K562 (cell line): Measurements from ENCODE around the gene KCP. TPM values are rescaled to one million over a fixed set of nuclear protein-coding genes. Genes with fewer than 3 reads are reported as not detected.

Experiments used
- ATF6 ChIP-seq: sonication (generic); formaldehyde crosslinking; IDR thresholded peaks from 2 replicates; pipeline ENCODE4 v1.4.0; 2020; ENCODE audit warnings: mild to moderate bottlenecking, missing genetic modification reagents
- EP400 ChIP-seq: fragments of 450-650 bp; IDR thresholded peaks from 2 replicates; pipeline ENCODE4 v1.6.1; 2017; ENCODE audit warnings: antibody characterized with exemption, mild to moderate bottlenecking, moderate library complexity
- ILF3 ChIP-seq: fragments of 450-650 bp; IDR thresholded peaks from 2 replicates; pipeline ENCODE4 v1.6.1; 2018; ENCODE audit warnings: antibody characterized with exemption, mild to moderate bottlenecking, moderate library complexity, borderline replicate concordance
- NEUROD1 ChIP-seq: fragments of 150-350 bp; IDR thresholded peaks from 2 replicates; pipeline ENCODE4 v1.6.1; 2014; ENCODE audit warnings: borderline replicate concordance, low read length, low read depth; ENCODE audit not compliant: partially characterized antibody
- NR2F6 ChIP-seq: fragments of 450-650 bp; formaldehyde crosslinking; IDR thresholded peaks from 2 replicates; pipeline ENCODE4 v1.4.0; 2020; ENCODE audit warnings: mild to moderate bottlenecking
- POLR2H ChIP-seq: IDR thresholded peaks from 2 replicates; pipeline ENCODE4 v1.6.1; 2016; ENCODE audit warnings: missing genetic modification characterization, low read depth, mild to moderate bottlenecking, control low read depth, missing compliant biosample characterization, moderate library complexity
- SREBF2 ChIP-seq: sonication (generic); formaldehyde crosslinking; IDR thresholded peaks from 2 replicates; pipeline ENCODE4 v1.4.0; 2020; ENCODE audit warnings: mild to moderate bottlenecking, missing genetic modification reagents
- SRSF7 ChIP-seq: fragments of 200-400 bp; formaldehyde crosslinking; optimal IDR thresholded peaks from 2 replicates; pipeline ENCODE3; 2017; ENCODE audit warnings: mild to moderate bottlenecking, low read depth, low read length
- SRSF9 ChIP-seq: fragments of 200-400 bp; formaldehyde crosslinking; IDR thresholded peaks from 2 replicates; pipeline ENCODE4 v1.6.1; 2017; ENCODE audit warnings: low read depth, low read length, borderline replicate concordance
- STAT6 ChIP-seq: sonication (generic); formaldehyde crosslinking; IDR thresholded peaks from 2 replicates; pipeline ENCODE4 v1.8.1; 2023; ENCODE audit warnings: mild to moderate bottlenecking, missing genetic modification reagents
- ZNF584 ChIP-seq: fragments of 200-800 bp; sonication (Bioruptor generic); IDR thresholded peaks from 2 replicates; pipeline ENCODE4 v1.6.1; 2016; ENCODE audit warnings: low read depth, mild to moderate bottlenecking, missing genetic modification characterization, missing compliant biosample characterization
- polyA plus RNA-seq, 8 experiments: library from polyadenylated mRNA; depleted of rRNA in 4 of 8; stranded (reverse) in 5 of 8; unstranded in 3 of 8; fragments of >200 nt; fragmentation: Nextera tagmentation in 2 of 8; fragmentation: Illumina TruSeq in 1 of 8; extraction: Ambion mirVana in 2 of 8; extraction: Trizol in 1 of 8; gene quantifications; 2 replicates each; pipeline versions ENCODE4 v1.2.1 to v1.2.3, GENCODE V29; 2011 to 2014; ENCODE audit warnings: inconsistent platforms in 1 of 8, missing spikeins in 1 of 8
- total RNA-seq, 7 experiments: library from RNA; depleted of rRNA in 6 of 7; stranded (reverse); fragments of >200 nt in 6 of 7; fragmentation: Illumina TruSeq in 2 of 7; extraction: Trizol in 2 of 7; gene quantifications; 2 replicates each; pipeline versions ENCODE4 v1.2.1 to v1.2.3, GENCODE V29; 2011 to 2021; ENCODE audit warnings: low replicate concordance in 1 of 7

Gene KCP
- total and polyA plus RNA-seq, 9 of the 15 experiments (the other 6 are each of a cell fraction or from before 2014, with no cell fraction given), result 0.06 to 0.17 (median 0.12) TPM; not detected in 3

GRCh38 chr7:128862571-128863432, 47.7 kb downstream of the KCP start, which contains the start of gene ATP6V1F (continued):
- TF ChIP-seq ATF6 (CRISPR knock-in tag), result 0 out of 2 replicates have a peak, but pooled peaks have one; percentile 72
- no peak for TF ChIP-seq ILF3
- TF ChIP-seq NR2F6 (CRISPR knock-in tag), result 0 out of 2 replicates have a peak, but pooled peaks have one; percentile 15
- TF ChIP-seq SRSF9, result no peak
- peak; percentile 74; the same call in 1 of the 2 replicates for TF ChIP-seq POLR2H (tag)
- no peak for TF ChIP-seq SRSF7
- TF ChIP-seq ZNF584 (CRISPR knock-in tag), result no peak
- TF ChIP-seq NEUROD1, result no peak
- TF ChIP-seq EP400, result peak; percentile 69
- TF ChIP-seq STAT6 (CRISPR knock-in tag), result 0 out of 2 replicates have a peak, but pooled peaks have one; percentile 1
- peak; percentile 90; the same call in 1 of the 2 replicates for TF ChIP-seq SREBF2 (CRISPR knock-in tag)
